OCI-LY7 (cell line): ENCODE results near the gene FBLN2.

ENCODE experiments used
- CTCF ChIP-seq: fragments of 200-600 bp; sonication (generic); conservative IDR thresholded peaks from 2 replicates; pipeline ENCODE4 v1.5.1; 2014; ENCODE audit warnings: mild to moderate bottlenecking, antibody characterized with exemption, low read length, moderate library complexity, mixed read lengths
- EZH2phosphoT487 ChIP-seq: fragments of 200-600 bp; sonication (generic); IDR thresholded peaks from 2 replicates; pipeline ENCODE4 v1.6.1; 2018; ENCODE audit warnings: low read depth, borderline replicate concordance, mild to moderate bottlenecking, mixed run types, antibody characterized with exemption, low read length, moderate library complexity, mixed read lengths

- TF ChIP-seq CTCF (no peak), EZH2phosphoT487 (no peak)
These were observed 137.6 kb downstream of the FBLN2 start for GRCh38 chr3:13686367-13687160.
